ENCODE results near the gene KIRREL3.
A peak's percentile ranks its signal among the peaks of the same experiment; 100 is the strongest.

KIRREL3 gene

DNA sequence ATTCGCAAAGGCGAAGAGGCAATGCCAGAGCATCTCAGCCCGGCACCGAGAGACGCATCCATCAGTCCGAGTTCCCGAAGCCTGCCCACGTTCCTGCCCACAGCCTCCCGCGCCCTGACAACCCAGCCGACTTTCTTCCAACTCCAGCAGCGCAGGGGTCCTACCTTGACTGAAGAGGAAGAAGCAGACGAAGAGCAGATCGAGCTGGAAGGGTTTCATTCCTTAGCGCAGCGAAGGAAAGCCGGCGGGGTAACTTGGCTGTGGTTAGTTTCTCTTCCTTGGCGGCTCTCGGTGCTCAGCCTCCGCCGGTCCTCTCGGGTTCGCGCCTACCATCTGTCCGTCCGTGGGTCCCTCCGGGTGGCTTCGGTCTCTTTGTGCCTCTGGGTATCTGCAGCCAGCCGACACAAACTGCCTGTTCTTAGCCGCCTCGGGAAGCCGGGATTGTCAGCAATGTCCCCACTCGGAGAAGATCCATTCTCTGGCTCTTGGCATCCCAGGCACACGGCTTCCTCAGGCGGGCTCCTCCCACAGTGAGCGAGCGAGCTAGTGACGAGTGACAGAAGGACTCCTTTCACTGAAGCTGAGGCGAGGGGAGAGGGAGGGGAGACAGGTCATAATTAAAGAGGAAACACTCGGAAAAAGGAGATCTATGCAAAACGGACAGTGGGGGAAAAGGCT is at the start of gene KIRREL3:
Gene KIRREL3, minus strand, starts transcription at position 480 of the 678 bp plus-strand sequence.
- Histone ChIP-seq H3K9me3 (ENCODE audit: low read depth, low read length) (no peaks in the 10 kb centered on the region), H3K36me3 (ENCODE audit: insufficient read depth, low read length) (no peaks in the 10 kb centered on the region), H3K4me3 (peak within 1 kb of the TSS; percentile 64), H3K9ac (ENCODE audit: insufficient read length) (no peak within 1 kb of the TSS), H3K27ac (no peak within 1 kb of the TSS)
- TF ChIP-seq EZH2 (IDR thresholded peaks at IDR 0.05) (peak; percentile 42), POLR2AphosphoS5 (IDR thresholded peaks at IDR 0.05; ENCODE audit: borderline replicate concordance, low read depth, low read length) (no peak)
- DNase-seq (ENCODE audit: low read depth, low spot score) = no peak

DNA sequence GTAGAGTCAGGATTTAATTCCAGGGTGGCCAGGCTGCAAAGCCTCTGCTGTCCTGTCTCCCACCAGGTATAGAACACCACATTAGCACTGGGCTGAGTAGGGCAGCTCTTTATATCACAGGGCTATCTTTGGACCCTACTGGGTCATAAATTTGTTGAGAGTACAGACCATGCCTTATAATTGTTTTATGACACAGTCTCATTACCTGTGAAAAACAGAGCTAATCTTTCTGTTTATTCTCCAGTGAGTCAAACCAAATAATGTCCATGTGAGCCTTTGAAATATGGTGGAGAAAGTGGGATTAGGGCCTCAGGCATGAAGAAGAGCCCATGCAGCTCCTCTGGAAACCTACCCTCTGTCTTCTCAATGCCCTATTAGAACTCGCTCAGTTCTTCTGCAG is 49.6 kb upstream of the KIRREL3 start:
- H3K9ac ChIP-seq (ENCODE audit: insufficient read length) = no peak overlapping the region
- H3K27ac ChIP-seq = no peak overlapping the region
- H3K4me3 ChIP-seq = no peak overlapping the region
- DNase-seq (ENCODE audit: low read depth, low spot score) = no peak
- no peak for TF ChIP-seq EZH2 (IDR thresholded peaks at IDR 0.05)
- TF ChIP-seq FOXP2 (optimal IDR thresholded peaks at IDR 0.05; ENCODE audit: control extremely low read depth, extremely low read length, insufficient read depth) = no peak
- no peak for TF ChIP-seq POLR2AphosphoS5 (IDR thresholded peaks at IDR 0.05; ENCODE audit: borderline replicate concordance, low read depth, low read length)
- no peaks in the 10 kb centered on the region for H3K9me3 ChIP-seq (ENCODE audit: low read depth, low read length)
- H3K36me3 ChIP-seq (ENCODE audit: insufficient read depth, low read length) = no peaks in the 10 kb centered on the region

DNA sequence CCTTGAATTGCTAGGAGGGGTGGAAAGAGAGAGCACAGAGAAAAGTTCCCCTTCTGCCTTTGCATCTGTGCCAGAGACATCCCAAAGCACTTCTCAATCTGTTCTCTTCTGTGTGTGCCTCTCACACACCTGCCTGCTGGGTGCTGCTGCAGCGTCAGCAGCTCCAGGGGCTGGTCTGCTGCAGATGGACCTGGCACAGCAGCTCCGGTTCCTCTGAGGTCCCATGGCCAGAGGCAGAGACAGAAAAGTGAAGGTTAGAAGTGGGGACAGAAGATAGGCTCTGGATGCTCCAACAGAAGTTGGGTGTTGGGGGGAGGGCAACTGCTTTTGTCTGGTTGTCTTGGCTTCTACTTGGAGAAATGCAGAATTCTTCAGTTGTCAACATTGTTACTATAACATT is 48.9 kb upstream of the KIRREL3 start:
- no peaks in the 10 kb centered on the region for H3K9me3 ChIP-seq (ENCODE audit: low read depth, low read length)
- no peaks in the 10 kb centered on the region for H3K36me3 ChIP-seq (ENCODE audit: insufficient read depth, low read length)
- no peak for DNase-seq (ENCODE audit: low read depth, low spot score)
- no peak overlapping the region for H3K4me3 ChIP-seq
- H3K9ac ChIP-seq (ENCODE audit: insufficient read length) = no peak overlapping the region
- TF ChIP-seq FOXP2 (optimal IDR thresholded peaks at IDR 0.05; ENCODE audit: control extremely low read depth, extremely low read length, insufficient read depth) (no peak), EZH2 (IDR thresholded peaks at IDR 0.05) (no peak), POLR2AphosphoS5 (IDR thresholded peaks at IDR 0.05; ENCODE audit: borderline replicate concordance, low read depth, low read length) (no peak)
- no peak overlapping the region for H3K27ac ChIP-seq

DNA sequence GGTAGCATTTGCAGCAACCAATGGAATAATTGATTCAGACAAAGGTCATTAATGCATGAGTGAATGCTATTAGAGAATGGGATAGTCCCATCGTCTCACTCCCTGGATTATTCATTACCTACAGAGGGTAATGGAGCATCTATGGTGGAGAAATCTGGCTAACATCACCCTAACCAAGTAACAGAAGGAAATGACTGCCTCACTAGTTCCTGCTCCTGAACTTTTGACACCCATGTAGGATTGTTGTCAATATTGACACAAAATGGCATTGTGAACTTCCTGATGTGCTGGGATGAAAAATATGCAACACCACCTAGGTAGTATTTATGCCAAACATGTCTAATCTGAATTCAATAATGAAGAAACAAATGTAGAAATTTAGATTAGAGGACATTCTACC is 44.0 kb upstream of the KIRREL3 start:
- no peaks in the 10 kb centered on the region for H3K9me3 ChIP-seq (ENCODE audit: low read depth, low read length)

DNA sequence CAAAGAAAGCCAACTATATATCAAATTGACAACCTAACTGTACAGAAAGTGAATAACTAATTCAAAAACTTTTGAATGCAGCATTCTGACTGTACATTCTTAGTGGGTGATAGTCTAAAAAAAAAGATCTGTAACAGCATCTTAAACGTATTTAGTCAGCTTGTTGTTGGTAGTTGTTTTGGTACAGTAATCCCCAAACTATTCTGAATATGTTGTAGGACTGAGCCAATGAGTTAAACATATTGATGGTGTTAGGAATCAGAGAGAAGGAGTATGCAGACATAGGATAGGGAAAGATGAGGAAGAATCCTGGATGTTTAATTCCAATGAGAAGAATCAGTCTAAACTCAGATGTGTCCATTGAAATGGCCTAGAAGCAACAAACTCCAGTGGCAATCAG is 41.9 kb upstream of the KIRREL3 start:
- TF ChIP-seq EZH2 (IDR thresholded peaks at IDR 0.05) (no peak), POLR2AphosphoS5 (IDR thresholded peaks at IDR 0.05; ENCODE audit: borderline replicate concordance, low read depth, low read length) (no peak)
- H3K27ac ChIP-seq = no peak overlapping the region
- no peaks in the 10 kb centered on the region for H3K36me3 ChIP-seq (ENCODE audit: insufficient read depth, low read length)
- H3K9me3 ChIP-seq (ENCODE audit: low read depth, low read length) = no peaks in the 10 kb centered on the region
- no peak for DNase-seq (ENCODE audit: low read depth, low spot score)
- H3K9ac ChIP-seq (ENCODE audit: insufficient read length) = no peak overlapping the region
- no peak overlapping the region for H3K4me3 ChIP-seq

More for the DNA sequence above, 44.0 kb upstream of the KIRREL3 start:
- Histone ChIP-seq H3K4me3 (no peak overlapping the region), H3K36me3 (ENCODE audit: insufficient read depth, low read length) (no peaks in the 10 kb centered on the region), H3K27ac (no peak overlapping the region), H3K9ac (ENCODE audit: insufficient read length) (no peak overlapping the region)
- TF ChIP-seq POLR2AphosphoS5 (IDR thresholded peaks at IDR 0.05; ENCODE audit: borderline replicate concordance, low read depth, low read length) (no peak), FOXP2 (optimal IDR thresholded peaks at IDR 0.05; ENCODE audit: control extremely low read depth, extremely low read length, insufficient read depth) (no peak), EZH2 (IDR thresholded peaks at IDR 0.05) (no peak)
- DNase-seq (ENCODE audit: low read depth, low spot score) = no peak

DNA sequence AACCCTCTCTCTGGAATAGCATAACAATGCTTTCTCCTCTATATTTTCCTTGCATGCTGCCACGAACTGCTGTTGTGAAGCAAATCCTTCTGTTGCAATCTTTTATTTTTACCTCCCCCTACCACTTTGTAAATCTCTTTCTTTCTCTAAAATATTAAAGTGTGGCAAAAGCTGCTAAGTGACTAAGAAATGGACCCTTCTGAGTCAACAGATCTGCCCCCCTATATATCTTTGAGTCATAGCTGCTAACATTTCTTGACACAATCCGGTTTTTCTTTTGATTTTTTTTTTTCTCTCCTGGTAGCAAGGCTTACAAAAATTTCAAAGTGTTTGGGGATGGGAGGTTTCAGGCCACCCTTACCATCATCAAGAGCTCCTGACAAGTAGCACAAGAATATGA is 39.0 kb upstream of the KIRREL3 start:
- H3K4me3 ChIP-seq = no peak overlapping the region
- H3K9ac ChIP-seq (ENCODE audit: insufficient read length) = no peak overlapping the region
- H3K9me3 ChIP-seq (ENCODE audit: low read depth, low read length) = no peaks in the 10 kb centered on the region
- no peak overlapping the region for H3K27ac ChIP-seq
- no peak for TF ChIP-seq POLR2AphosphoS5 (IDR thresholded peaks at IDR 0.05; ENCODE audit: borderline replicate concordance, low read depth, low read length)
- TF ChIP-seq FOXP2 (optimal IDR thresholded peaks at IDR 0.05; ENCODE audit: control extremely low read depth, extremely low read length, insufficient read depth) = no peak
- no peaks in the 10 kb centered on the region for H3K36me3 ChIP-seq (ENCODE audit: insufficient read depth, low read length)
- no peak for DNase-seq (ENCODE audit: low read depth, low spot score)

DNA sequence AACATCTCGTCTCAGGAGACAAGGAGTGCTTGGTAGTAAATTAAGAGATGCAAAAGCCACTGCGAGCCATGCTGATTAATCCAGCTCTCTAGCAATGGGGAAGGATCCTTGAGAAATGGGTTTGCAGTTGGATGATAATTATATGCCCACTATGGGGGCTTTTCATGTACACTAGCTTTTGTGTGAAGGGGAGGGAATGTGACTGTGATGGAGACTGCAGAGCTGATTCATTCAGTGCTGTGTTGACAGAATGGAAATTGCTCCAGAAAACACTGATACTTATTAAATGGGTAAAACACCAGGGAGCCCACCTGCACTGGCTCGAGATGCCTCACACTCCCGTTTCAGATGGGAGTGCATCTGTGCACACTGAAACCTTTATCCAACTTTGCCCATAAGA is 37.0 kb upstream of the KIRREL3 start:
- DNase-seq (ENCODE audit: low read depth, low spot score) = no peak
- no peaks in the 10 kb centered on the region for H3K36me3 ChIP-seq (ENCODE audit: insufficient read depth, low read length)
- H3K9ac ChIP-seq (ENCODE audit: insufficient read length) = no peak overlapping the region
- H3K4me3 ChIP-seq = no peak overlapping the region
- no peak for TF ChIP-seq POLR2AphosphoS5 (IDR thresholded peaks at IDR 0.05; ENCODE audit: borderline replicate concordance, low read depth, low read length)
- no peak for TF ChIP-seq FOXP2 (optimal IDR thresholded peaks at IDR 0.05; ENCODE audit: control extremely low read depth, extremely low read length, insufficient read depth)
- no peak for TF ChIP-seq EZH2 (IDR thresholded peaks at IDR 0.05)
- H3K27ac ChIP-seq = no peak overlapping the region
- no peaks in the 10 kb centered on the region for H3K9me3 ChIP-seq (ENCODE audit: low read depth, low read length)

DNA sequence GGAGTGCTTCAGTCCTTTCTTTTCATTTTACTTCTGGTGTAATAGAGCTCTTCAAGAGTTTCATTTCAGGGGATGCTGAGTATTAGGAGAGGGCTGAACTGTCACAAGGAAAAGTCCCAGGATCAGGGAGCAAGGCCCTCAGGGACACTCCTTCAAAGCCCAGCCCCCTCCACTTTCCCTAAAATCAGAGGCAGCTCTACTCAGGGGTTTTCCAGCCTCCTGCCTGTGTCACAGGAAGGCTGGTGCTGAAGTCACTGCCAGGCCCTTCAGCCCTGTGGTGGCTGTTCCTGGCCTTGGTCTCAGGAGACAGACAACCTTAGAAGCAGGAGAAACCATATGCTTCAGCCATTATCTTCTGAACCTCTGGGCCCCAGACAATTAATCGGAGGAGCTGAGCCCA is 36.4 kb upstream of the KIRREL3 start:
- Histone ChIP-seq H3K27ac (no peak overlapping the region), H3K9me3 (ENCODE audit: low read depth, low read length) (no peaks in the 10 kb centered on the region), H3K9ac (ENCODE audit: insufficient read length) (no peak overlapping the region), H3K4me3 (no peak overlapping the region), H3K36me3 (ENCODE audit: insufficient read depth, low read length) (no peaks in the 10 kb centered on the region)
- DNase-seq (ENCODE audit: low read depth, low spot score) = no peak
- TF ChIP-seq EZH2 (IDR thresholded peaks at IDR 0.05) (no peak), FOXP2 (optimal IDR thresholded peaks at IDR 0.05; ENCODE audit: control extremely low read depth, extremely low read length, insufficient read depth) (no peak), POLR2AphosphoS5 (IDR thresholded peaks at IDR 0.05; ENCODE audit: borderline replicate concordance, low read depth, low read length) (no peak)

DNA sequence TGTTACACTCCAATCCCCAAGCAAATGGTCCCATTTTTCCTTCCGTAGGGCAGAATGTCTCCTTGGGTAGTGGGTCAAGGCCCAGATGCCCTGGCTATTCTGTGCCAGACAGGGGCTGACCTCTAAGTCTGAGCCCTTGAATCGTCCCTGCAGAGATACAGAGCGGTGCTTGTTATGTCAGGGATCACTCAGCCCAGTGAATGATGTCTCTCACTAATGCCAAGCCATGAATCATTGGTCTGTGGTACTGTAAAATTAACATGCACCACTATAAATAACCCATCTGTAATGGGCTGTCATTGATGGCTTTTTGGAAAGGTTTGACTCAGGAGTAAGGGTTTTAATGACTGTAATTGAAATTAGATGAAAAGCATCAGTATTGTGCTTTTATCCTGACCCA is 35.3 kb upstream of the KIRREL3 start:
- no peak for DNase-seq (ENCODE audit: low read depth, low spot score)
- Histone ChIP-seq H3K9me3 (ENCODE audit: low read depth, low read length) (no peaks in the 10 kb centered on the region), H3K36me3 (ENCODE audit: insufficient read depth, low read length) (no peaks in the 10 kb centered on the region), H3K4me3 (no peak overlapping the region), H3K9ac (ENCODE audit: insufficient read length) (no peak overlapping the region), H3K27ac (no peak overlapping the region)
- no peak for TF ChIP-seq POLR2AphosphoS5 (IDR thresholded peaks at IDR 0.05; ENCODE audit: borderline replicate concordance, low read depth, low read length)

All from SK-N-MC (cell line).